Chondrocyte (in vitro differentiated cells): ENCODE data around the gene SUSD2. TPM values are rescaled to one million over a fixed set of nuclear protein-coding genes. Genes with fewer than 3 reads are reported as not detected.
"Not testable (repeated sequence)": the region's sequence is repeated elsewhere in the genome, so short reads cannot be mapped to it uniquely, and the experiment has no call there.

Experiments
- DNase-seq: peaks from one replicate; pipeline ENCODE4 v3.0.0; 2021; ENCODE audit warnings: mixed read lengths, low spot score
- H3K27ac Mint-ChIP-seq: one replicate; pipeline ENCODE4 v1.8.0; 2021; ENCODE audit warnings: mild to moderate bottlenecking, moderate library complexity, mixed read lengths; ENCODE audit not compliant: unreplicated experiment
- H3K27me3 Mint-ChIP-seq: 2 replicates; pipeline ENCODE4 v1.8.0; 2021; ENCODE audit warnings: low read depth, mixed read lengths
- H3K36me3 Mint-ChIP-seq: 2 replicates; pipeline ENCODE4 v1.8.0; 2021; ENCODE audit warnings: low read depth, mixed read lengths
- H3K4me1 Mint-ChIP-seq: 2 replicates; pipeline ENCODE4 v1.8.0; 2021; ENCODE audit warnings: low read depth, mild to moderate bottlenecking, mixed read lengths
- H3K4me3 Mint-ChIP-seq: one replicate; pipeline ENCODE4 v1.8.0; 2021; ENCODE audit warnings: mild to moderate bottlenecking, moderate library complexity, mixed read lengths; ENCODE audit not compliant: unreplicated experiment
- H3K9me3 Mint-ChIP-seq: 2 replicates; pipeline ENCODE4 v1.8.0; 2021; ENCODE audit warnings: low read depth, mixed read lengths
- long read RNA-seq: library from polyadenylated mRNA; stranded (forward); transcript quantifications from one replicate; pipeline ENCODE4 v2.0.0, GENCODE V29; 2021
- total RNA-seq: library from RNA; stranded (reverse); gene quantifications from 3 replicates; pipeline ENCODE4 v1.2.1, GENCODE V29; 2021
- TF ChIP-seq, protein P1 (sequence below): fragments of 200-600 bp; sonication (generic); IDR thresholded peaks from 2 replicates; pipeline ENCODE4 v1.5.0; 2021; ENCODE audit warnings: antibody characterized with exemption, mild to moderate bottlenecking, moderate library complexity

The SUSD2 gene
- total RNA-seq: 0.34 to 1.00 TPM (median 0.65 TPM) in 3 replicates
- long read RNA-seq, transcript SUSD2-201 (15 exons, 3,404 nt): major isoform, 7 of 7 reads
- long read RNA-seq, partial matches to known transcripts: 0 of 7 reads
- long read RNA-seq, other reads (novel, unspliced or antisense): 0 of 7 reads

GRCh38 chr22:24181088-24181995 lies at the start of gene SUSD2:
TSS of gene SUSD2 (plus strand) at chr22:24181487. CDS start at chr22:24181520, 33 bp downstream.
- H3K4me1 Mint-ChIP-seq: peaks cover 11% of the 10 kb centered on the region
- TF ChIP-seq, protein P1, sequence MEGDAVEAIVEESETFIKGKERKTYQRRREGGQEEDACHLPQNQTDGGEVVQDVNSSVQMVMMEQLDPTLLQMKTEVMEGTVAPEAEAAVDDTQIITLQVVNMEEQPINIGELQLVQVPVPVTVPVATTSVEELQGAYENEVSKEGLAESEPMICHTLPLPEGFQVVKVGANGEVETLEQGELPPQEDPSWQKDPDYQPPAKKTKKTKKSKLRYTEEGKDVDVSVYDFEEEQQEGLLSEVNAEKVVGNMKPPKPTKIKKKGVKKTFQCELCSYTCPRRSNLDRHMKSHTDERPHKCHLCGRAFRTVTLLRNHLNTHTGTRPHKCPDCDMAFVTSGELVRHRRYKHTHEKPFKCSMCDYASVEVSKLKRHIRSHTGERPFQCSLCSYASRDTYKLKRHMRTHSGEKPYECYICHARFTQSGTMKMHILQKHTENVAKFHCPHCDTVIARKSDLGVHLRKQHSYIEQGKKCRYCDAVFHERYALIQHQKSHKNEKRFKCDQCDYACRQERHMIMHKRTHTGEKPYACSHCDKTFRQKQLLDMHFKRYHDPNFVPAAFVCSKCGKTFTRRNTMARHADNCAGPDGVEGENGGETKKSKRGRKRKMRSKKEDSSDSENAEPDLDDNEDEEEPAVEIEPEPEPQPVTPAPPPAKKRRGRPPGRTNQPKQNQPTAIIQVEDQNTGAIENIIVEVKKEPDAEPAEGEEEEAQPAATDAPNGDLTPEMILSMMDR: no peak
- DNase-seq: peak; percentile 84
- H3K4me3 Mint-ChIP-seq: no peak within 1 kb of the TSS
- no peaks in the 10 kb centered on the region for H3K9me3 Mint-ChIP-seq
- no peak within 1 kb of the TSS for H3K27ac Mint-ChIP-seq
- no peaks in the 10 kb centered on the region for H3K27me3 Mint-ChIP-seq
- no peaks in the 10 kb centered on the region for H3K36me3 Mint-ChIP-seq

DNA sequence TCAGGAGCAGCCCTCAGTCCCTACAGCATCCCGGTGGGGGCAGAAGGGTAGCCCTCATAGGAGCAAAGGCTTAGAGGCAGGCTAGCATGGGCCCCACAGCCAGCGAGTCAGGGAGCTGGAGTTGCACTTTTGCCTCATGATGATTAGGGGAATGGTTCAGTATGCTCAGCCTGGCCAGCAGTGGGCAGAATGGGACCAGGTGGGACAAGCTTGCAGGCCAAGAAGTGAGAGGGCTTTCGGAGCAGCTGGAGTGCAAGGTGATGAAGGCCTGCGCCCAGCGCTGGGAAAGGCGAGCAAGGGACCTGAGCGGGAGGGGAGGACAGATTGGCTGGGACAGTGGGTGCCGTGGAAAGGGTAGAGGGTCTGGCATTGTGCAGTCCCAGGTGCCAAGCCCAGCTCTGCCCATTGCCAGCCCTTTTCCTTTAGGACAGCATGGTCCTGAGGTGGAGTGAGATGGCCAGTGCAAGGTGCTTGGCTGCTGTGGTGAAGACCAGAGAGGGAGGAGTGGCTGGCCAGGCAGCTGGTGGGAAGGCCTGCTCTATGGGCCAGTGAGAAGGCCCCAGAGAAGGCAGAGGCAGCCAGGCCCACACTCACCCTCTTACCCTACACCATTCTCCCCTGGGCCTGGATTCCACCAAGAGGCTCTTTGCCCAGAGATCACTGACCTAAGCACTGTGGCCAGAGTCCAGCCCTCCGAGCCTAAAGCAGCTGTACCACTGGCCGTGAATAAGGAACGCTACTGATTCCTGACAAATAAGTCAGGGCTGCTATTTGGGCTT lies 47.9 kb upstream of the SUSD2 start:
- Mint-ChIP-seq H3K27ac (no peak overlapping the region), H3K36me3 (peaks cover 11% of the 10 kb centered on the region), H3K9me3 (no peaks in the 10 kb centered on the region), H3K4me3 (no peak overlapping the region), H3K4me1 (peaks cover 7% of the 10 kb centered on the region), H3K27me3 (no peaks in the 10 kb centered on the region)
- DNase-seq: no peak
- TF ChIP-seq, protein P1: peak; percentile 53

- TF ChIP-seq, protein P1: no peak
- H3K4me3 Mint-ChIP-seq: no peak overlapping the region
- H3K4me1 Mint-ChIP-seq: peaks cover 7% of the 10 kb centered on the region
- H3K27me3 Mint-ChIP-seq: no peaks in the 10 kb centered on the region
- no peaks in the 10 kb centered on the region for H3K9me3 Mint-ChIP-seq
- DNase-seq: no peak
- H3K27ac Mint-ChIP-seq: no peak overlapping the region
- peaks cover 11% of the 10 kb centered on the region for H3K36me3 Mint-ChIP-seq
Measured at GRCh38 chr22:24134090-24134846, 47.0 kb upstream of the SUSD2 start.

DNA sequence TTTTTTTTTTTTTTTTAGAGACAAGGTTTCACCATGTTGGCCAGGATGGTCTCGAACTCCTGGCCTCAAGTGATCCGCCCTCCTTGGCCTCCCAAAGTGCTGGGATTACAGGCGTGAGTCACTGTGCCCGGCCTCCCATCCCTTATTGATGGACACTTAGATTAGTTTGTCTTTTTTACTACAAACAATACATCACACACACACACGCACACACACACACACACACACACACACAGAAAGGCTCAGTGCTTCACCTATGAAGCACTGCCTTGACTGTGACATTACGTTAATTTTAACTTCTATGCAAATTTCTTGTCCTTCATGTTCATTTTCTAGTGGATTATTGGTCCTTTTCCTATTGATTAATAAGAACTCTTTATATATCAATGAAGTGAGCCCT lies 44.8 kb upstream of the SUSD2 start:
- peaks cover 13% of the 10 kb centered on the region for H3K36me3 Mint-ChIP-seq
- H3K27ac Mint-ChIP-seq, H3K4me3 Mint-ChIP-seq, H3K4me1 Mint-ChIP-seq, H3K9me3 Mint-ChIP-seq, DNase-seq, H3K27me3 Mint-ChIP-seq: not testable (repeated sequence)

GRCh38 chr22:24137595-24137994 lies 43.7 kb upstream of the SUSD2 start:
- Mint-ChIP-seq H3K9me3 (no peaks in the 10 kb centered on the region), H3K4me1 (peaks cover 7% of the 10 kb centered on the region), H3K36me3 (peaks cover 13% of the 10 kb centered on the region), H3K27me3 (no peaks in the 10 kb centered on the region), H3K27ac (peak overlapping the region; percentile 67), H3K4me3 (no peak overlapping the region)
- no peak for DNase-seq
- TF ChIP-seq, protein P1: no peak
